ENCODE data around the gene KDM2A.
A peak's percentile ranks its signal among the peaks of the same experiment; 100 is the strongest.

Gene KDM2A

GRCh38 chr11:67238894-67239782 lies 120.1 kb downstream of the KDM2A start:
- peak; percentile 16 for DNase-seq (ENCODE audit: low read depth)

GRCh38 chr11:67239783-67240575 lies 120.9 kb downstream of the KDM2A start:
- peak; percentile 99 for DNase-seq (ENCODE audit: low read depth)

GRCh38 chr11:67240576-67241389 lies 121.7 kb downstream of the KDM2A start:
- DNase-seq (ENCODE audit: low read depth), result peak; percentile 83

GRCh38 chr11:67242548-67242947 lies 123.5 kb downstream of the KDM2A start:
- no peak for DNase-seq (ENCODE audit: low read depth)

GRCh38 chr11:67243051-67243450 lies 124.0 kb downstream of the KDM2A start:
- no peak for DNase-seq (ENCODE audit: low read depth)

GRCh38 chr11:67245046-67245445 lies 126.0 kb downstream of the KDM2A start:
- DNase-seq (ENCODE audit: low read depth), result no peak

GRCh38 chr11:67247946-67248550 lies 129.0 kb downstream of the KDM2A start:
- DNase-seq (ENCODE audit: low read depth), result no peak

GRCh38 chr11:67248653-67249052 lies 129.6 kb downstream of the KDM2A start:
- DNase-seq (ENCODE audit: low read depth), result peak; percentile 68

- no peak for DNase-seq (ENCODE audit: low read depth)
These were observed 131.3 kb downstream of the KDM2A start for GRCh38 chr11:67250059-67251043.

- DNase-seq (ENCODE audit: low read depth), result no peak
These were observed 132.8 kb downstream of the KDM2A start for GRCh38 chr11:67251841-67252240.

- peak; percentile 69 for DNase-seq (ENCODE audit: low read depth)
These were observed 133.8 kb downstream of the KDM2A start for GRCh38 chr11:67252831-67253239.

- no peak for DNase-seq (ENCODE audit: low read depth)
These were observed 135.0 kb downstream of the KDM2A start for GRCh38 chr11:67253872-67254624.

- no peak for DNase-seq (ENCODE audit: low read depth)
These were observed 135.7 kb downstream of the KDM2A start for GRCh38 chr11:67254798-67255197.

- no peak for DNase-seq (ENCODE audit: low read depth)
These were observed 136.3 kb downstream of the KDM2A start for GRCh38 chr11:67255353-67255752.

- no peak for DNase-seq (ENCODE audit: low read depth)
These were observed 136.8 kb downstream of the KDM2A start for GRCh38 chr11:67255864-67256263.

- DNase-seq (ENCODE audit: low read depth), result no peak
These were observed 137.5 kb downstream of the KDM2A start for GRCh38 chr11:67256477-67257135.

- no peak for DNase-seq (ENCODE audit: low read depth)
These were observed 141.3 kb downstream of the KDM2A start for GRCh38 chr11:67260406-67260805.

GRCh38 chr11:67260885-67261639 lies 142.0 kb downstream of the KDM2A start:
- DNase-seq (ENCODE audit: low read depth), result peak; percentile 72

GRCh38 chr11:67261640-67261945 lies 142.5 kb downstream of the KDM2A start:
- DNase-seq (ENCODE audit: low read depth), result no peak
